ENCODE measurements around the gene KLF9. TPM values are rescaled to one million over a fixed set of nuclear protein-coding genes. Genes with fewer than 3 reads are reported as not detected.

The KLF9 gene
- polyA plus RNA-seq, 1 donor (not counting 4 experiments of a cell fraction or from before 2014, with no cell fraction given): 4.5 TPM

GRCh38 chr9:70389621-70390266, 24.7 kb downstream of the KLF9 start:
- Histone ChIP-seq H3K9ac (ENCODE audit: control insufficient read depth, extremely low read depth, insufficient read depth, low read length) (no peak overlapping the region), H3K4me3 (ENCODE audit: control insufficient read depth in 2 of 3, extremely low read depth in 1 of 3, insufficient read depth in 2 of 3, low read depth in 1 of 3, low read length in 3 of 3) (no peak overlapping the region), H2AFZ (ENCODE audit: control insufficient read depth, low read length) (no peak overlapping the region), H3K9me3 (ENCODE audit: control insufficient read depth, low read depth, low read length) (no peaks in the 10 kb centered on the region), H3K9me1 (ENCODE audit: control insufficient read depth, extremely low read depth, insufficient read depth, low read length) (no peaks in the 10 kb centered on the region), H3K27me3 (ENCODE audit: control insufficient read depth, extremely low read depth, insufficient read depth, low read length) (no peaks in the 10 kb centered on the region), H3K4me1 (ENCODE audit: control insufficient read depth, extremely low read depth, insufficient read depth, low read length) (no peaks in the 10 kb centered on the region), H3K27ac (ENCODE audit: control insufficient read depth, insufficient read depth, low read length) (no peak overlapping the region), H3K4me2 (ENCODE audit: control insufficient read depth, extremely low read depth, insufficient read depth, low read depth, low read length) (no peak overlapping the region), H3K36me3 (ENCODE audit: control insufficient read depth in 2 of 2, extremely low read depth in 1 of 2, insufficient read depth in 2 of 2, low read length in 2 of 2) (no peaks in the 10 kb centered on the region), H3K79me2 (ENCODE audit: control insufficient read depth, insufficient read depth, low read length) (no peaks in the 10 kb centered on the region), H4K20me1 (ENCODE audit: control insufficient read depth, extremely low read depth, insufficient read depth, low read length) (peaks cover 6% of the 10 kb centered on the region)
- TF ChIP-seq EZH2 (IDR thresholded peaks at IDR 0.05; ENCODE audit: low read length): no peak
- TF ChIP-seq, protein P1, sequence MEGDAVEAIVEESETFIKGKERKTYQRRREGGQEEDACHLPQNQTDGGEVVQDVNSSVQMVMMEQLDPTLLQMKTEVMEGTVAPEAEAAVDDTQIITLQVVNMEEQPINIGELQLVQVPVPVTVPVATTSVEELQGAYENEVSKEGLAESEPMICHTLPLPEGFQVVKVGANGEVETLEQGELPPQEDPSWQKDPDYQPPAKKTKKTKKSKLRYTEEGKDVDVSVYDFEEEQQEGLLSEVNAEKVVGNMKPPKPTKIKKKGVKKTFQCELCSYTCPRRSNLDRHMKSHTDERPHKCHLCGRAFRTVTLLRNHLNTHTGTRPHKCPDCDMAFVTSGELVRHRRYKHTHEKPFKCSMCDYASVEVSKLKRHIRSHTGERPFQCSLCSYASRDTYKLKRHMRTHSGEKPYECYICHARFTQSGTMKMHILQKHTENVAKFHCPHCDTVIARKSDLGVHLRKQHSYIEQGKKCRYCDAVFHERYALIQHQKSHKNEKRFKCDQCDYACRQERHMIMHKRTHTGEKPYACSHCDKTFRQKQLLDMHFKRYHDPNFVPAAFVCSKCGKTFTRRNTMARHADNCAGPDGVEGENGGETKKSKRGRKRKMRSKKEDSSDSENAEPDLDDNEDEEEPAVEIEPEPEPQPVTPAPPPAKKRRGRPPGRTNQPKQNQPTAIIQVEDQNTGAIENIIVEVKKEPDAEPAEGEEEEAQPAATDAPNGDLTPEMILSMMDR (optimal IDR thresholded peaks at IDR 0.05 in 1 of 3, IDR thresholded peaks at IDR 0.05 in 1 of 3, conservative IDR thresholded peaks at IDR 0.05 in 1 of 3; ENCODE audit: extremely low read depth in 1 of 3, insufficient read depth in 2 of 3, low read length in 3 of 3): no peak
- FAIRE-seq: no peak
- no peak for DNase-seq (ENCODE audit: low read depth, low spot score)
- dilution Hi-C loops (cut with MboI; ENCODE audit: extremely low pct_ligation_motif_present, low sequenced_read_pairs): loop anchor here (5.0 kb wide), 1 partner anchor 223 kb away; no protein-coding TSS in a partner anchor

- Histone ChIP-seq H3K9me1 (ENCODE audit: control insufficient read depth, extremely low read depth, insufficient read depth, low read length) (no peaks in the 10 kb centered on the region), H3K36me3 (ENCODE audit: control insufficient read depth in 2 of 2, extremely low read depth in 1 of 2, insufficient read depth in 2 of 2, low read length in 2 of 2) (no peaks in the 10 kb centered on the region), H3K9ac (ENCODE audit: control insufficient read depth, extremely low read depth, insufficient read depth, low read length) (no peak overlapping the region), H3K27ac (ENCODE audit: control insufficient read depth, insufficient read depth, low read length) (no peak overlapping the region), H3K4me3 (ENCODE audit: control insufficient read depth in 2 of 3, extremely low read depth in 1 of 3, insufficient read depth in 2 of 3, low read depth in 1 of 3, low read length in 3 of 3) (no peak overlapping the region), H3K4me2 (ENCODE audit: control insufficient read depth, extremely low read depth, insufficient read depth, low read depth, low read length) (no peak overlapping the region), H2AFZ (ENCODE audit: control insufficient read depth, low read length) (no peak overlapping the region), H3K9me3 (ENCODE audit: control insufficient read depth, low read depth, low read length) (no peaks in the 10 kb centered on the region), H3K4me1 (ENCODE audit: control insufficient read depth, extremely low read depth, insufficient read depth, low read length) (no peaks in the 10 kb centered on the region), H3K79me2 (ENCODE audit: control insufficient read depth, insufficient read depth, low read length) (no peaks in the 10 kb centered on the region), H4K20me1 (ENCODE audit: control insufficient read depth, extremely low read depth, insufficient read depth, low read length) (peaks cover 6% of the 10 kb centered on the region), H3K27me3 (ENCODE audit: control insufficient read depth, extremely low read depth, insufficient read depth, low read length) (no peaks in the 10 kb centered on the region)
- dilution Hi-C loops (cut with MboI; ENCODE audit: extremely low pct_ligation_motif_present, low sequenced_read_pairs): no loop called here
- TF ChIP-seq, protein P1 (optimal IDR thresholded peaks at IDR 0.05 in 1 of 3, IDR thresholded peaks at IDR 0.05 in 1 of 3, conservative IDR thresholded peaks at IDR 0.05 in 1 of 3; ENCODE audit: extremely low read depth in 1 of 3, insufficient read depth in 2 of 3, low read length in 3 of 3): no peak
- no peak for TF ChIP-seq EZH2 (IDR thresholded peaks at IDR 0.05; ENCODE audit: low read length)
- FAIRE-seq (no peak), DNase-seq (ENCODE audit: low read depth, low spot score) (no peak)
These were observed 25.3 kb downstream of the KLF9 start for GRCh38 chr9:70389188-70389587.

Measured in keratinocyte (primary cell).